ENCODE measurements around the gene GATAD2B.
"Not testable (repeated sequence)": the region's sequence is repeated elsewhere in the genome, so short reads cannot be mapped to it uniquely, and the experiment has no call there.

Gene GATAD2B

GRCh38 chr1:153882296-153882912, 40.4 kb downstream of the GATAD2B start:
- DNase-seq = peak in 1 of 3 experiments; percentile 54

GRCh38 chr1:153881751-153882150, 41.0 kb downstream of the GATAD2B start:
- DNase-seq = peak; percentile 81 to 94 (median 83)

- peak; percentile 98 to 100 (median 100) for DNase-seq
Observed at GRCh38 chr1:153880962-153881361, 41.8 kb downstream of the GATAD2B start.

- no peak for DNase-seq
Observed at GRCh38 chr1:153880024-153880423, 42.7 kb downstream of the GATAD2B start.

- DNase-seq = no peak
Observed at GRCh38 chr1:153877112-153877511, 45.7 kb downstream of the GATAD2B start.

- DNase-seq = no peak
Observed at GRCh38 chr1:153872934-153873333, 49.8 kb downstream of the GATAD2B start.

GRCh38 chr1:153872331-153872730, 50.4 kb downstream of the GATAD2B start:
- DNase-seq = no peak

- DNase-seq = no peak
Observed at GRCh38 chr1:153869486-153869885, 53.3 kb downstream of the GATAD2B start.

GRCh38 chr1:153866045-153866850, 56.5 kb downstream of the GATAD2B start:
- DNase-seq = no peak

GRCh38 chr1:153860285-153860684, 62.5 kb downstream of the GATAD2B start:
- DNase-seq = no peak

- no peak for DNase-seq
Observed at GRCh38 chr1:153857505-153857904, 65.3 kb downstream of the GATAD2B start.

- DNase-seq = no peak
Observed at GRCh38 chr1:153856763-153857162, 66.0 kb downstream of the GATAD2B start.

GRCh38 chr1:153852170-153852569, 70.6 kb downstream of the GATAD2B start:
- DNase-seq = no peak

GRCh38 chr1:153849487-153850185, 73.1 kb downstream of the GATAD2B start:
- no peak for DNase-seq

GRCh38 chr1:153848805-153849204, 74.0 kb downstream of the GATAD2B start:
- DNase-seq = no peak

GRCh38 chr1:153845158-153845557, 77.6 kb downstream of the GATAD2B start:
- DNase-seq = no peak

- DNase-seq = not testable (repeated sequence)
Observed at GRCh38 chr1:153844349-153844748, 78.4 kb downstream of the GATAD2B start.

GRCh38 chr1:153842006-153842471, 80.7 kb downstream of the GATAD2B start:
- peak in 1 of 3 experiments; percentile 30 for DNase-seq

GRCh38 chr1:153841463-153841994, 81.2 kb downstream of the GATAD2B start:
- DNase-seq = no peak

- DNase-seq = not testable (repeated sequence)
Observed at GRCh38 chr1:153840774-153841173, 82.0 kb downstream of the GATAD2B start.

GRCh38 chr1:153833968-153834367, 88.8 kb downstream of the GATAD2B start:
- not testable (repeated sequence) for DNase-seq

- DNase-seq = no peak
Observed at GRCh38 chr1:153833171-153833570, 89.6 kb downstream of the GATAD2B start.

- DNase-seq = no peak
Observed at GRCh38 chr1:153832293-153832692, 90.5 kb downstream of the GATAD2B start.

Data from NCI-H1417 (cell line).